ENCODE data around the gene IFNAR2.

DNA sequence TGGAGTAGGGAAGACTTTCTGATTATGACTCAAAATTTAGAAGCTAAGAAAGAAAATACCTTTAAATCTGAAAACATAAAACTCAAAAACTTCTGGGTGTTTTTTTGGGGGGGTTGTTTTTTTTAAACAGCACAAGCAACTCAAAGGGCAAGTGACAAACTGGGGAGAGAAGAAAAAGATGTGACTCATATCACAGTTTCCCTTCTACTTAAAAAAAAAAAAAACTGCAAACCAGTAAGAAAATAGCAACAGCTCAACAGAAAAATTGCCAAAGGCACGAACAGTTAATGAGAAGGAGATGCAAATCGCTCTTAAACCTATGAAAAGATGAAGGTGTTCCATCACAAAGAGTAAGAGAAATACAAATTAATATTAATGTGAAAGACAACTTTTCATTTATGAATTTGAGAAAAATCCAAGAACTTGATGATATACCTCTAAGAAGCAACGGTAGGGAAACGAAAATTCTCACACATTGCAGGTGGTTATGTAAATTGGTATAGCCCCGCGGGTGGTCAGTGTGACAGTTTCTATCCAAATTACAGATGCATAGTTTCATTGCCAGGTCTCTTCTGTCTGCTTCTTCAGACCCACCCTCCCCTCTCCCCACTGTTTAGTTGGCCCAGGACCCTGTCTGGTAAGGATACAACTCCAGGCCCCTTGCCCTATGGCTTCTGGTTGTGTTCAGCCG is 9.0 kb downstream of the IFNAR2 start:
- TF ChIP-seq, protein P1, sequence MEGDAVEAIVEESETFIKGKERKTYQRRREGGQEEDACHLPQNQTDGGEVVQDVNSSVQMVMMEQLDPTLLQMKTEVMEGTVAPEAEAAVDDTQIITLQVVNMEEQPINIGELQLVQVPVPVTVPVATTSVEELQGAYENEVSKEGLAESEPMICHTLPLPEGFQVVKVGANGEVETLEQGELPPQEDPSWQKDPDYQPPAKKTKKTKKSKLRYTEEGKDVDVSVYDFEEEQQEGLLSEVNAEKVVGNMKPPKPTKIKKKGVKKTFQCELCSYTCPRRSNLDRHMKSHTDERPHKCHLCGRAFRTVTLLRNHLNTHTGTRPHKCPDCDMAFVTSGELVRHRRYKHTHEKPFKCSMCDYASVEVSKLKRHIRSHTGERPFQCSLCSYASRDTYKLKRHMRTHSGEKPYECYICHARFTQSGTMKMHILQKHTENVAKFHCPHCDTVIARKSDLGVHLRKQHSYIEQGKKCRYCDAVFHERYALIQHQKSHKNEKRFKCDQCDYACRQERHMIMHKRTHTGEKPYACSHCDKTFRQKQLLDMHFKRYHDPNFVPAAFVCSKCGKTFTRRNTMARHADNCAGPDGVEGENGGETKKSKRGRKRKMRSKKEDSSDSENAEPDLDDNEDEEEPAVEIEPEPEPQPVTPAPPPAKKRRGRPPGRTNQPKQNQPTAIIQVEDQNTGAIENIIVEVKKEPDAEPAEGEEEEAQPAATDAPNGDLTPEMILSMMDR (IDR thresholded peaks at IDR 0.05) = no peak
- no peak for TF ChIP-seq ZFX (IDR thresholded peaks at IDR 0.05; ENCODE audit: borderline replicate concordance)

All from 22Rv1 (cell line).